Erythroblast (primary cell): ENCODE measurements around the gene SLF2.

Source experiments
- GATA1 ChIP-seq: IDR thresholded peaks from 2 replicates; pipeline ENCODE4 v1.6.1; 2011; ENCODE audit warnings: low read depth, mild to moderate bottlenecking, control low read depth, low read length, moderate library complexity
- POLR2A ChIP-seq: IDR thresholded peaks from 2 replicates; pipeline ENCODE4 v1.6.1; 2011; ENCODE audit warnings: mild to moderate bottlenecking, low read length

- TF ChIP-seq POLR2A = no peak
- TF ChIP-seq GATA1 = no peak
Measured at GRCh38 chr10:101007099-101007711, 94.4 kb downstream of the SLF2 start.
